GM18498 (cell line): ENCODE measurements around the gene PAF1.

Source experiments
- ATAC-seq: cut with Tn5 transposase; IDR thresholded peaks from one replicate; pipeline ENCODE4 v1.9.1; 2021; ENCODE audit warnings: mild to moderate bottlenecking, moderate library complexity; ENCODE audit not compliant: unreplicated experiment

PAF1 gene

GRCh38 chr19:39417463-39418181 is 26.7 kb upstream of the PAF1 start:
- ATAC-seq = no peak

- no peak for ATAC-seq
Observed at GRCh38 chr19:39416152-39417120, 25.5 kb upstream of the PAF1 start.

- ATAC-seq = no peak
Observed at GRCh38 chr19:39415111-39416046, 24.5 kb upstream of the PAF1 start.

GRCh38 chr19:39413911-39414608 is 23.2 kb upstream of the PAF1 start:
- ATAC-seq = no peak

- no peak for ATAC-seq
Observed at GRCh38 chr19:39413272-39413910, 22.5 kb upstream of the PAF1 start.

- no peak for ATAC-seq
Observed at GRCh38 chr19:39412867-39413271, 22.0 kb upstream of the PAF1 start.

GRCh38 chr19:39412100-39412866 is 21.4 kb upstream of the PAF1 start, which contains the start of gene PLEKHG2:
PLEKHG2 (plus strand) TSS chr19:39412669; CDS start chr19:39414087, 1,418 bp downstream.
- ATAC-seq = peak; percentile 59

GRCh38 chr19:39411832-39412099 is 20.9 kb upstream of the PAF1 start:
- ATAC-seq = peak; percentile 27

- ATAC-seq = no peak
Observed at GRCh38 chr19:39411081-39411831, 20.4 kb upstream of the PAF1 start.

GRCh38 chr19:39410831-39411080 is 19.9 kb upstream of the PAF1 start:
- no peak for ATAC-seq

- ATAC-seq = peak; percentile 20
Observed at GRCh38 chr19:39410017-39410830, 19.3 kb upstream of the PAF1 start.

GRCh38 chr19:39409208-39410016 is 18.5 kb upstream of the PAF1 start:
- peak; percentile 3 for ATAC-seq

GRCh38 chr19:39408392-39409207 is 17.7 kb upstream of the PAF1 start:
- ATAC-seq = no peak

- ATAC-seq = no peak
Observed at GRCh38 chr19:39407660-39408391, 16.9 kb upstream of the PAF1 start.

- no peak for ATAC-seq
Observed at GRCh38 chr19:39407410-39407659, 16.4 kb upstream of the PAF1 start.
